GM21529 (cell line): ENCODE data around the gene SMARCD3.

ENCODE experiments used
- ATAC-seq: cut with Tn5 transposase; IDR thresholded peaks from one replicate; pipeline ENCODE4 v1.9.1; 2021; ENCODE audit not compliant: unreplicated experiment

Gene SMARCD3

DNA sequence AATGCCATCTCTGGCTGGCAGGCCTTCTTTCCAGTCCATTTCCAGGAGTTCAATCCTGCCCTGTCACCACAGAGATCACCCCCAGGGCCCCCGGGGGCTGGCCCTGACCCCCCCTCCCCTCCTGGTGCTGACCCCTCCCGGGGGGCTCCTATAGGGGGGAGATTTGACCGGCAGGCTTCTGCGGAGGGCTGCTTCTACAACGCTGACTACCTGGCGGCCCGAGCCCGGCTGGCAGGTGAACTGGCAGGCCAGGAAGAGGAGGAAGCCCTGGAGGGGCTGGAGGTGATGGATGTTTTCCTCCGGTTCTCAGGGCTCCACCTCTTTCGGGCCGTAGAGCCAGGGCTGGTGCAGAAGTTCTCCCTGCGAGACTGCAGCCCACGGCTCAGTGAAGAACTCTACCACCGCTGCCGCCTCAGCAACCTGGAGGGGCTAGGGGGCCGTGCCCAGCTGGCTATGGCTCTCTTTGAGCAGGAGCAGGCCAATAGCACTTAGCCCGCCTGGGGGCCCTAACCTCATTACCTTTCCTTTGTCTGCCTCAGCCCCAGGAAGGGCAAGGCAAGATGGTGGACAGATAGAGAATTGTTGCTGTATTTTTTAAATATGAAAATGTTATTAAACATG is 10.2 kb downstream of the SMARCD3 start:
- ATAC-seq = no peak

DNA sequence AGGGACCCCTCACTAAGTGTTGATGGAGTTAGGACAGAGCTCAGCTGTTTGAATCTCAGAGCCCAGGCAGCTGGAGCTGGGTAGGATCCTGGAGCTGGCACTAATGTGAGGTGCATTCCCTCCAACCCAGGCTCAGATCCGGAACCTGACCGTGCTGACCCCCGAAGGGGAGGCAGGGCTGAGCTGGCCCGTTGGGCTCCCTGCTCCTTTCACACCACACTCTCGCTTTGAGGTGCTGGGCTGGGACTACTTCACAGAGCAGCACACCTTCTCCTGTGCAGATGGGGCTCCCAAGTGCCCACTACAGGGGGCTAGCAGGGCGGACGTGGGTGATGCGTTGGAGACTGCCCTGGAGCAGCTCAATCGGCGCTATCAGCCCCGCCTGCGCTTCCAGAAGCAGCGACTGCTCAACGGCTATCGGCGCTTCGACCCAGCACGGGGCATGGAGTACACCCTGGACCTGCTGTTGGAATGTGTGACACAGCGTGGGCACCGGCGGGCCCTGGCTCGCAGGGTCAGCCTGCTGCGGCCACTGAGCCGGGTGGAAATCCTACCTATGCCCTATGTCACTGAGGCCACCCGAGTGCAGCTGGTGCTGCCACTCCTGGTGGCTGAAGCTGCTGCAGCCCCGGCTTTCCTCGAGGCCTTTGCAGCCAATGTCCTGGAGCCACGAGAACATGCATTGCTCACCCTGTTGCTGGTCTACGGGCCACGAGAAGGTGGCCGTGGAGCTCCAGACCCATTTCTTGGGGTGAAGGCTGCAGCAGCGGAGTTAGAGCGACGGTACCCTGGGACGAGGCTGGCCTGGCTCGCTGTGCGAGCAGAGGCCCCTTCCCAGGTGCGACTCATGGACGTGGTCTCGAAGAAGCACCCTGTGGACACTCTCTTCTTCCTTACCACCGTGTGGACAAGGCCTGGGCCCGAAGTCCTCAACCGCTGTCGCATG is 11.0 kb downstream of the SMARCD3 start:
- ATAC-seq = no peak

DNA sequence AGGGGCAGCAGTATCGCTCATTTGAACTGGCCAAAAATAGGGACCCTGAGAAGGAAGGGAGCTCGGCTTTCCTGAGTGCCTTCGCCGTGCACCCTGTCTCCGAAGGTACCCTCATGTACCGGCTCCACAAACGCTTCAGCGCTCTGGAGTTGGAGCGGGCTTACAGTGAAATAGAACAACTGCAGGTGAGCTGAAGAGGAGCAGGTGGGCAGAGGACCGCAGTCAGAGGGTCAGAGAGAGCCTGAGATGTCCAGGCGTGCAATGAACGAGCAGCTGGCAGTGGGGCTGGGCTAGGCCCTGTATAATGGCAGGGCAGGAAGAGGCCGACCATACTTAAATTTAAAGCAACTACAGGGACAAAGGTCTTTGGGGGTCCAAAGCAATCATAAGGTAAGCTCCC is 12.1 kb downstream of the SMARCD3 start:
- no peak for ATAC-seq

DNA sequence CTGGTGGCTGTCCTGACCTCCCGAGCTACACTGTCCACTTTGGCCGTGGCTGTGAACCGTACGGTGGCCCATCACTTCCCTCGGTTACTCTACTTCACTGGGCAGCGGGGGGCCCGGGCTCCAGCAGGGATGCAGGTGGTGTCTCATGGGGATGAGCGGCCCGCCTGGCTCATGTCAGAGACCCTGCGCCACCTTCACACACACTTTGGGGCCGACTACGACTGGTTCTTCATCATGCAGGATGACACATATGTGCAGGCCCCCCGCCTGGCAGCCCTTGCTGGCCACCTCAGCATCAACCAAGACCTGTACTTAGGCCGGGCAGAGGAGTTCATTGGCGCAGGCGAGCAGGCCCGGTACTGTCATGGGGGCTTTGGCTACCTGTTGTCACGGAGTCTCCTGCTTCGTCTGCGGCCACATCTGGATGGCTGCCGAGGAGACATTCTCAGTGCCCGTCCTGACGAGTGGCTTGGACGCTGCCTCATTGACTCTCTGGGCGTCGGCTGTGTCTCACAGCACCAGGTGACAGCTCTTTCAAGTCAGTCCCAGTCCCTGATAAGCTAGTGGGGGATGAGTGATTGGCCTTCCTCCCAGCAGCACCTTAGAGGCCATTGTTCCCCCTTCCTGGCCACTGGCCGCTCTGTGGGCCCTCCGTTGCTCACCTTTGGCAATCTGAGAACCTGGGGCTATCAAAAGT is 13.3 kb downstream of the SMARCD3 start:
- no peak for ATAC-seq

DNA sequence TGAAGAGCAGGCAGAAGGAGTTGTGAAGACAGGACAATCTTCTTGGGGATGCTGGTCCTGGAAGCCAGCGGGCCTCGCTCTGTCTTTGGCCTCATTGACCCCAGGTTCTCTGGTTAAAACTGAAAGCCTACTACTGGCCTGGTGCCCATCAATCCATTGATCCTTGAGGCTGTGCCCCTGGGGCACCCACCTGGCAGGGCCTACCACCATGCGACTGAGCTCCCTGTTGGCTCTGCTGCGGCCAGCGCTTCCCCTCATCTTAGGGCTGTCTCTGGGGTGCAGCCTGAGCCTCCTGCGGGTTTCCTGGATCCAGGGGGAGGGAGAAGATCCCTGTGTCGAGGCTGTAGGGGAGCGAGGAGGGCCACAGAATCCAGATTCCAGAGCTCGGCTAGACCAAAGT is 14.7 kb downstream of the SMARCD3 start:
- ATAC-seq = no peak

DNA sequence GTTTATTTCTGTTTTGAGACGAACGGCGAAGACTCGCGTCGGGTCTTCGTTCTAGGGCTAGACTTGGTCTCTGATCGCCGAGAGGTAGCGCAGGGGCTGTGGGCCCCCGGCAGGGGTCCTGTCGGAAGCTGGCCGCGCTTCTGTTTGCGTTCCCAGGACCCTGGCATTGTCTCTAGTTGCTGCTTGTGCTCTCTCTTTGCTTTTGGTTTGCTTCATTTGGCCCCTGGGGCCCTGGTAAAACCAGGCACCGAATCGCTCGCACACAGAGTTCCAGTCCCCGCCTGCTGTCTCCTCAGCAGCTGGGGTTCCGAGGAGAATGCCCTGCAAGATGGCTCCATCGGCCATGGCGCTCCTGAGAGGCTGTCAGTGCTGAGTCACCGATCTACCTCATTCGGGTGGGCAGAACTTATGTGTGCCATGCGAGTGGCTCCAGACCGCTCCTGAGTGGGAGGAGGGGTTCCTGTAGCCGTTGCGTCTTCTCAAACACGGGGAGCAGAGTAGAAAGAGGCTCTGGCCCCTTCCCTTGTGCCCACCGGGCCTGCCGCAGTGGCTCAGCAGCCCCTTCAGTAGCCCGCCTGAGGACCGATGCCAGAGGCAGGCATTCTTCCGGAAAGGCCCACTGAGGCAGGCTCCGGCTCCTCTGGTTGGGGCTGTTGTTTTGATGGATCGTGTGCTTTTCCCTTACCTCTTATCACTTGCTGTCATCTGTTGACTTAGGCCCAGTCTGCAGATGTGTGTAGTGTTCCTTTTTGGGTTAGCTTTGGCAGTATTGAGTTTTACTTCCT is 15.4 kb downstream of the SMARCD3 start:
- peak; percentile 26 for ATAC-seq

DNA sequence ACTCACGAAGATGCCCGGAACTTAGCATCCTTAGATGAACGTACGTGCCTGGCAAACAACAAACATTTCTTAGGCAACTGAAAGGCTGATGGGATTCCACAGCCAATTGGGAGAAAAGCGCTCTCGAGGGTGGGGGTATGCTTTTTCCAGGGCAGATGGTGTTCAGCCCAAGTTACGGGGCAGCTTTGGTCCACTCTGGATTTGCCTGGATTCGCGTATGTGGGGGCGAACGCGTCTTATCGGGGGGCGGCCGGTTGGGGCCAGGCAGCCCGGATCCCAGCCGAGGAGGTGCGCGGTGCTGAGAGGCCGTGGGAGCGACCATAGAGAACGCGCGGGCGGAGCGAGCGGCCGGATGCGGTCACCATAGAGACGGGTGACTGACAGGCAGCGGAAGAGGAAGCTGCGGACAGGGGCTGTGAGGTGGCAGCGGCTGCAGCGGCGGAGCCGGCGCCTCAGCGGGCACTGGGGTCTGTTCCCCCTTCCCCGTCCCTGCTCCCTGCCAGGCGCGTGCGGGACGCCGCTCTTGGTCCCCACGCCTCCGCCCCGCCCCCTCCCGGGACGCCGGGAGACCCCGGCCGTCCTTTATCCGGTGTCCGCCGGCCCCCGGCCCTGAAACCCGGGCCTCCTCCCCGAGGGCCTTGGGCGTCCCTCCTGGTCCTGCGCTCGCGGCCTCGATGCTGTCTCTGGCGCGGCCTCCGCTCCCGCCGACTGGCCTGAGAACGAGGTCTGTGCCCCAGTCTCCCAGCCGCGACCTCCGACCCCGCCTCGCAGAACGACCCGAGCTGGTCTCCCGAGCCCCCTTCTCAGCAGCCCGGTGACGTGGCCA is 16.2 kb downstream of the SMARCD3 start, which contains the start of gene CHPF2:
CHPF2 (plus strand) TSS at position 393 of the 826 bp plus-strand sequence. CDS start 1,529 bp downstream, outside the sequence.
- ATAC-seq = peak; percentile 98

DNA sequence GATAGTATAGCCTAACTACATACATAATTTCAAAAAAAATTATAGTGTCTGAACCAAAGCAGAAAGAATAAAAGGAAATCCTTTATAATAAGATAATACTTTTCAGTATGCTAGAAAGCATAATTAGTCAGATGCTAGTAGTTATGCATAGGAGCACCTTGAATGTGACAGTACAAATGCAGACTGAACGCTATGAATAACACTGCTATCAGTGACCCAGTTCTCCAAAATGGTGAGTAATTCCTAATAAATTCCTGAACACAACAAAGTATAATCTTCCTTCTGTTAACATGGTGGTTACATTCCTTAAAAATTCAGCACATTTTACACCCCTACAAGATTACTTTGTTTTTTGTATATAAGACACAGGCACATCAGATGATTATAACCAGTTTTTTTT is 17.4 kb downstream of the SMARCD3 start:
- ATAC-seq = no peak

DNA sequence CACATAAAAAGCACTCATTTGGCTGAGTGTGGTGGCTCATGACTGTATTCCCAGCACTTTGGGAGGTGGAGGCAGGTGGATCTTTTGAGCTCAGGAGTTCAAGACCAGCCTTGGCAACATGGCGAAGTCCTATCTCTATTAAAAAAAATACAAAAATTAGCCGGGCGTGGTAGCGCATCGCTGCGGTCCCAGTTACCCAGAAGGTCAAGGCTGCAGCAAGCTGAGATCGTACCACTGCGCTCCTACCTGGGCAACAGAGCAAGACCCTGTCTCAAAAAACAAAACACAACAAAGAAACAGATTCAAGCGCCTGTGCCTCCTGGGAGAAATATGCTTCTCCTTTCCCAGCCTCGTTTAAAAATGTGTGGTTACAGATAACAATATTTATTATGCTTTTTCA is 19.2 kb downstream of the SMARCD3 start:
- ATAC-seq = no peak

DNA sequence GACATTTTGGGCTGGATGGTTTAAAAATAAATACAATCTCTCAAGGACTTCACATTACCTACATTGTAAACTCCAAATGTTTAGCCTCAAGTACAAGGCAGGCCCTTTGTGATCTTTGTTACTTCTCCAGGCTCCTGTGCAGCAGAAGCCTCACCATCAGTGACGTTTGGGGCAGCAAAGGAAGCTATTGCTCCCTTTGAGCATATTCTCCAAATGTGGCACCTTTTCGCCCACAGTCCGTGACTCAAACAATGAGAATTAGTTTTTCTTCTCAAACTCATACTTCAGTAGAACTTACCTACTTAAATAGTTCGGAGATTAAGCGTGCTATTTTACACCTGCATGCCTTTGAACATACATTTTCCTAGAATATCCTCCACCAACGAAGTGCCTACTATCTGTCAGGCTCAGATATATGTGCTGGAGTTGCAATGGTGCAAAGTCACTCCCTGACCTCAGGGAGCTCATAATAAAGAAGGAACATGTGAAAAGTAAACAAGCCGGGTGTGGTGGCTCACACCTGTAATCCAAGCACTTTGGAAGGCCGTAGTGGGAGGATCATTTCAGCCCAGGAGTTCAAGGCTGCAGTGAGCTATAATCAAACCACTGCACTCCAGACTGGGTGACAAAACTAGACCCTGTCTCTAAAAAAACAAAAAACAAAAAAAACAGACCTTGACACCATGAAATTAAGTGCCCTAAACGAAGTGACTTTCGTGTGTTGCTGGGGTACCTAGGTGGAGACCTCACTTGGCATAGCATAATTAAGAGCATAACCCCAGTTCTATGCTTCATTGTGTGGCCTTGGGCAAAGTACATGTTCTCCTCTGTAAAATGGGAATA is 20.2 kb downstream of the SMARCD3 start:
- ATAC-seq = no peak

DNA sequence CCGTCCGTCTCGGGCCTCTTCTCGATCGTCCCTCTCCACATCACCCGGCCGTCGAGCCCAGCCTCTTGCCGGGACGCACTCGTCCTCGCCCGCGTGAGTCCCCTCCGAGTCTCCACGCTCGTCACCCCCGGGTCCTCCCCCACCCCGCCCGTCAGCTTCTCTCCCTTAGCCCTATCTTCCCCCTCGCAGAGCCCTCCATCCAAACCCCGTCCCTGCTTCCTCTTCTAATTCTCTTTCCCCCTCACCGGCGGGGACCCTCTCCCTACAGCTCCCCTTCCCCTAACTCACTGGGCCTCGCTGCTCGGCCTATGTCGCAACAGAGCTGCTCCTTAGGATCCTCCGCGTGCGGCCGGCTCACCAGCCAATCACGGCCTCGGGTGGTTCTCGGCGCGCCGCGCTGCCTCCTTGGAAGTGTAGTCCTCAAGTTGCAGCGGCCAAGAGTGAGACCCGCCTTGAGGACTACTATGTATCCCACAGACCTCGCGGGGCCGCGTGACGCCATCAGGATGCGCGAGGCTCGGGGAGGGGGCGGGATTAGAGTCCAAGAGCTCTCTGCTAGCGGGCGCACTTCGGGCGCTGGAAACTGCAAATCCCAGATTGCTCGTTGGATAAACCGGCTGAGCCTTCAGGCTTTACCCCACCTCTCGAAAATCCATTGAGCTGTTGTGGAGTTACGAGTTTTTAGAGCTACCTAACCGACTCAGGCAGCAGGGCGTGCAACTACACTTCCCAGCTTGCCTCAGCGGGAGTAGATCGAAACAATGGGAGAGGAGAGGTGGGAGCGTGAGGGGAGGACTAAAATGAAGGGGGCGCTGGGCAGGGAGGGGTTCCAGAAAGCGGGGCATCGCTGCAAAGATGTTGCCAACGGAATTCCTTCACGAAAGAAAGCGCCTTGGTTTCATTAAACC is 21.4 kb downstream of the SMARCD3 start, which contains the start of gene ABCF2:
ABCF2 (minus strand) TSS at position 331 of the 908 bp plus-strand sequence. CDS start 747 bp downstream, outside the sequence.
- ATAC-seq = peak; percentile 99

DNA sequence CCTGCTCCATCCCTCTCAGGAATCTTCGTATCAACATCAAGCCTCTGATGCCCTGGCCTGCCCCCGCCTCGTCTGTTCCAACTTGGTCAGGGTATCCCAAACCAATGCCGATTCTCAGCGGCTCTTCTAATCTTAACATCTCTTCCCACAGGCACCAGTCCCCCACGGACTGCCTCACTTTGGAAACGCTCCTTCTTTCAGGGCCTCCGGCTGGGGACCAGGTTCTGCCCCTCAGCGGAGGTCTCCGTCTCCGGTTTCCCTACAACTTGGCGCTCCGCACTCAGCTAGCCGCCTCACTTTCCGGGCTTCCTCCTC is 22.0 kb downstream of the SMARCD3 start:
- ATAC-seq = no peak

DNA sequence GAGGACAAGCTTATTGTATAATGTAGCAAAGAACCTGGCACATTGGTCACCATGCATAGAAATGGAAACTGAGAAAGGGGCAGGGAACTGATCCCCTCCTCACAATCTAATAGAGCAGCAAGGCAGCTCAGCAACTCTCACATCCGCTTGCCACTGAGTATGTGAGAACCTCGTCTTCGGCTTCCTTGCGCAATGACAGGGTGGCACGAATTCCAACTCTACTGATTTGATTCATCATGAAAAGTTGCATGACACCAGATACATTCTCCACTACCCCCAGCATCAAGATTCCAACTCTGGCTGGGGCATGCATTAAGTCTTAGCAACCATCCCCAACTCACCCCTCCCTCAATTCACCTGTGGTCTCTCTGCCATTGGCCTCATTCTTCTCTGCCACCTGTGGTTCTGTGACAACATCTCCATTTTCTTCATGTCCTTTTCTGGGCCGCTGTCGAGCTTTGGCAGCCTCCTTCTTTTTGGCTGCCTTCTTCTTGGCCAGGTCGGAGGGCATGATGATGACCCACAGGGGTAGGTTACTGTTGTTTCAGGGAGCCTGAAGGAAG is 22.5 kb downstream of the SMARCD3 start:
- no peak for ATAC-seq

DNA sequence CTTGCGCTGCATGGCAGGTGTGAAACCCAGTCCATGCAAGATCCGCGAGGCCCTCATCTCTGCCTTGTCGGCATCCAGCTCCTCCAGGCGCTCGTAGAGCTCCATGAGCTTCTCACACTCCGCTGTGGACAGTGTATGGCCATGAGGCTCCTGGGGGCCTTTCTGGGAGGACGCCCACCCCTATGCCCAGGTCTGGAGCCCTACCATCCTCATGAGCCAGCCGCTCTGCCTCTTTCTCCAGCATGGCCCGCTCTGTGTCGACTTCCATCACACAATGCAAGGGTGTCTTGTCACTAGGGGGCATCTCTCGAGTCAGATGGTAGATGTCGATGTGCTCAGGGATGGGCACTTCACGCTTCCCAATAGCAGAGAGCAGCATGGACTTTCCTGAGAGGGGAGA is 24.8 kb downstream of the SMARCD3 start:
- ATAC-seq = no peak

DNA sequence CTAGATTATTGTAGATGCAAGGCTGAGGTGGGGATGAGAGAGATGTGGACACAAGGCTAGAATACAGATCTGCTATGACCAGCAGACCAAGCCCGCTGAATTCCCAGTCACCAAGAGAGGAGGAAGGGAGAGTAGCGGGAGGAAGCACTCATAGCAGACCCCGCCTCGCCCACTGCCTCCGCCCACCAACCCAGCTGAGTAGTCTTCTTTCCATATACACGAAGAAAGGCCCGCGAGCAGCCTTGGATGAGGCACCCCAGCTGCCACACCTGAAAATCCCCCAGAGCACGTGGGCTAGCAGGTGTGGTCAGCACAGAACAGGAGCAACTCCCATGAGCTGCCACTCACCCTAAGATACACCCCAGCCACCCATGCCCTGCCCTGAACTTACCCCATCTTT is 30.3 kb downstream of the SMARCD3 start:
- no peak for ATAC-seq

DNA sequence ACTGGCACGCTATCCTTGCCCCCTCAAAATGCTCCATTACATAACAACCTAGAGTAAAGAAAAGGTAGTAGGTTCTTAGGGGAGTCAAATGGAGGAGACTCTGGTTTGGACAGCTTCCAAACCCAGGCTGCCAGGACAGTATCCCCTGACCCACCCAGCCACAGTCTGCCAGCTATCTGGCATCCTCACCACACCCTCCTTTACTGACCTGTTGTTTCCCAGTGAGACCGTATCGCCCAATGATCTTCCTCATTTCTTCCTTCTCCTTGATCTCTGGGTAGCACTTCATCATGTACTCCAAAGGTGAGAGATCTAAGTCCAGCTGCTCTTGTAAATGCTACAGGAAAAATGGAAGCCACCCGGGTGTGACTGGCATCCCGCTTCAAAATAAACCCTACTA is 33.1 kb downstream of the SMARCD3 start:
- no peak for ATAC-seq

DNA sequence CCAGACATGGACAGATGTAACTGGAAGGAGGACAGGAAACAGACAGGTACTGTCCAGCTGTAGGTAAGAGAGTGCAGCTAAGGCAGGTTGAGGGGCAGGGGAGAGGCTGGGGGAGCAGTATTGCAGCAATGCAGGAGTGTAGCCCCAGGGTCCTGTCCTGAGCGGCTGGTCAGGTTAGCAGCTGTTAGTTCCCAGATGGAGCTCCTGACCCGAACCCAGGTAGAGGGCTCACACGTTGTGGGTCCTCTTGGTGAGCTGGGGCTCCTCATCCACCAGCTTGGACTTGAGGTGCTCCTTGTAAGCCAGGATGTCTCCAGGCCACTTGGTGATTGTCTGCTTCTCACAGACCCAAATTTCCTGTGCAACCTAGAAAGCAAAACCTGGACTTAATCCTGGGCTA is 34.7 kb downstream of the SMARCD3 start:
- ATAC-seq = no peak

DNA sequence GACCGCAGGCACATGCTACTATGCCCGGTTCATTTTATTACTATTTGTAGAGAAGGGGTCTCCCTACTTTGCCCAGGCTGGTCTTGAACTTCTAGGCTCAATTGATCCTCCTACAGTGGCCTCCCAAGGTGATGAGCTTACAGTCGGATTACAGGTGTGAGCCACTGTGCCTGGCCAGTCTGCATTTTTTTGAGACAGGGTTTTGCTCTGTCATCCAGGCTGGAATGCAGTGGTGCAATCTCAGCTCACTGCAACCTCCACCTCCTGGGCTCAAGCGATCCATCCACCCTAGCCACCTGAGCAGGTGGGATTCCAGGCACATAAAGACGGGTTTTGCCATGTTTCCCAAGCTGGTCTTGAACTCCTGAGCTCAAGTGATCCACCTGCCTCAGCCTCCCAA is 35.9 kb downstream of the SMARCD3 start:
- no peak for ATAC-seq
